Gastrocnemius medialis (tissue), 4 donors: ENCODE results near the gene SV2B. TPM values are rescaled to one million over a fixed set of nuclear protein-coding genes. Genes with fewer than 3 reads are reported as not detected.

Source experiments
- ATAC-seq, 2 donors: fragments of 150-250 bp; one replicate each; pipeline ENCODE4 v1.9.1; 2016
- DNase-seq, 2 donors: peaks; one replicate each; pipeline ENCODE4 v3.0.0-alpha.2; 2019
- H3K27ac ChIP-seq, 4 donors: fragments of 200-600 bp; sonication (generic); 1 replicate in 1 of 4; 2 replicates in 3 of 4; pipeline ENCODE4 v1.5.1; 2016 to 2018; ENCODE audit warnings: mild to moderate bottlenecking in 2 of 4, moderate library complexity in 1 of 4
- H3K27me3 ChIP-seq, 3 donors: fragments of 200-600 bp; sonication (generic) in 2 of 3; 1 replicate in 1 of 3; 2 replicates in 2 of 3; pipeline versions ENCODE4 v1.5.1 to v1.6.0; 2016 to 2019; ENCODE audit warnings: mild to moderate bottlenecking in 1 of 3, moderate library complexity in 1 of 3
- H3K36me3 ChIP-seq, 2 donors: fragments of 200-600 bp; sonication (generic) in 1 of 2; one replicate each; pipeline ENCODE4 v1.5.1; 2017 to 2018
- H3K4me1 ChIP-seq, 2 donors: fragments of 200-600 bp; sonication (generic) in 1 of 2; one replicate each; pipeline ENCODE4 v1.5.1; 2016 to 2017; ENCODE audit warnings: mild to moderate bottlenecking in 2 of 2
- H3K4me3 ChIP-seq, 4 donors: fragments of 200-600 bp; sonication (generic) in 3 of 4; 1 replicate in 1 of 4; 2 replicates in 3 of 4; pipeline ENCODE4 v1.5.1; 2016 to 2019; ENCODE audit warnings: mild to moderate bottlenecking in 2 of 4
- H3K9me3 ChIP-seq, 3 donors: fragments of 200-600 bp; sonication (generic) in 2 of 3; 1 replicate in 1 of 3; 2 replicates in 2 of 3; pipeline ENCODE4 v1.5.1; 2016 to 2019
- POLR2A ChIP-seq, 2 donors: fragments of 450-650 bp; IDR thresholded peaks; one replicate each; pipeline ENCODE4 v1.6.1; 2017; ENCODE audit warnings: antibody characterized with exemption in 2 of 2, mild to moderate bottlenecking in 2 of 2, moderate library complexity in 2 of 2
- in situ Hi-C, 4 donors: fragments of 200-750 bp; cut with MboI; loops; one replicate each; pipeline versions ENCODE4 v1.15.0 to v1.8.0; 2017; ENCODE audit warnings: low sequenced_read_pairs in 4 of 4
- intact Hi-C: fragments of 100-400 bp; cut with DNase I; formaldehyde crosslinking; loops from one replicate; pipeline ENCODE4 v1.15.1; 2023; ENCODE audit warnings: low total_unique reads
- total RNA-seq, 4 donors: library from RNA; depleted of rRNA; stranded (reverse); fragments of >200 nt; gene quantifications; one replicate each; pipeline versions ENCODE4 v1.1.0 to v1.2.3, GENCODE V29; 2016
- TF ChIP-seq, protein P1 (sequence below), 5 experiments: fragments of 450-650 bp in 3 of 5; fragments of 200-600 bp in 2 of 5; sonication (generic) in 2 of 5; IDR thresholded peaks in 4 of 5; conservative IDR thresholded peaks in 1 of 5; 1 replicate in 4 of 5; 2 replicates in 1 of 5; pipeline ENCODE4 v1.5.1; 2016 to 2019; ENCODE audit warnings: antibody characterized with exemption in 5 of 5, mild to moderate bottlenecking in 3 of 5, moderate library complexity in 3 of 5

The SV2B gene
- total RNA-seq, 4 donors from 2014 or later = 0.36 to 0.89 (median 0.67) TPM

DNA sequence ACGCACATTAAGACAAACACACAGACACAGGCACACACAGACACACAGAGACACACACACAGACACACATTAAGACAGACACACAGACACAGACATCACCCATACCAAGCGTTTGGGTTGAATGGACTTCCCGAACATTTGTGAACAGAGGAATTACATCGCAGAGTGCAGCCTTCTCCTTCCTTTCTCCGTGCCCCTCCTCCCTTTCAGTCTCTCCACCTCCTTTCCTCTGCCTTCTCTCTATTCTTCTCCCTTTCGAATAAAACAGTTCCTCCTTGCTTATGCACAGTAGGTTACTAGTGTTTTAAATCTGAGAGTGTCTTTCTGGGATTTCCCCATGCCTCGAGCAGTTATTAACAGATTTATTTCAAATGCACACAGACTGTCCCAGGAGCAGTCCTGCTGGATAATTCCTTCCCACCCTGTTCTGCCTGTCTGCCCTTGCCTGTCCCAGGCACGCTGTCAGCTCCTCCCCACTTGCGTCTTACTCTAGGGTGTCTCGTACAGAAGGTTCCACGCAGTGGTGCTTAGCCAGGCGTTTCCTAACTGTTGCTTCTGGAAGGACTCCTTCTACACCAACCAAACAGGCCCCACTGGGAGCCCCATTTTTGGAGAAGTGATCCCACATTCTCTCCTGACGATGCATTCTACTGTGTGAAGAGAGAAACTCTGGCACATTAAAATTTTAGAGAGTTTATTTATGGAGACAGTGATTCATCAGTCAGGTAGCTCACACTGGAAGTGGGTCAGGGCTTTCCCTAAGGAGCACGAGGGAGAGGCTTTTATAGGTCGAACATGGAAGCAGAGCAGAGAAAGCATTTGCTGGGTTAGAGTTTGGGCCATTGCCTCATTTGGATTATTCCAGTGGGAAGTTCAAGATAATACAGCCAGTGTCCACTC, 163.8 kb downstream of the SV2B start:
- peak; percentile 27 to 65 for TF ChIP-seq POLR2A (IDR thresholded peaks at IDR 0.05)
- TF ChIP-seq, protein P1, sequence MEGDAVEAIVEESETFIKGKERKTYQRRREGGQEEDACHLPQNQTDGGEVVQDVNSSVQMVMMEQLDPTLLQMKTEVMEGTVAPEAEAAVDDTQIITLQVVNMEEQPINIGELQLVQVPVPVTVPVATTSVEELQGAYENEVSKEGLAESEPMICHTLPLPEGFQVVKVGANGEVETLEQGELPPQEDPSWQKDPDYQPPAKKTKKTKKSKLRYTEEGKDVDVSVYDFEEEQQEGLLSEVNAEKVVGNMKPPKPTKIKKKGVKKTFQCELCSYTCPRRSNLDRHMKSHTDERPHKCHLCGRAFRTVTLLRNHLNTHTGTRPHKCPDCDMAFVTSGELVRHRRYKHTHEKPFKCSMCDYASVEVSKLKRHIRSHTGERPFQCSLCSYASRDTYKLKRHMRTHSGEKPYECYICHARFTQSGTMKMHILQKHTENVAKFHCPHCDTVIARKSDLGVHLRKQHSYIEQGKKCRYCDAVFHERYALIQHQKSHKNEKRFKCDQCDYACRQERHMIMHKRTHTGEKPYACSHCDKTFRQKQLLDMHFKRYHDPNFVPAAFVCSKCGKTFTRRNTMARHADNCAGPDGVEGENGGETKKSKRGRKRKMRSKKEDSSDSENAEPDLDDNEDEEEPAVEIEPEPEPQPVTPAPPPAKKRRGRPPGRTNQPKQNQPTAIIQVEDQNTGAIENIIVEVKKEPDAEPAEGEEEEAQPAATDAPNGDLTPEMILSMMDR (IDR thresholded peaks at IDR 0.05 in 4 of 5, conservative IDR thresholded peaks at IDR 0.05 in 1 of 5) = no peak
- ATAC-seq (peak; percentile 96 to 98), DNase-seq (peak; percentile 76 to 90)
- intact Hi-C loops = loop anchor here (1.0 to 2.0 kb wide), 2 partner anchors 47 to 309 kb away; no protein-coding TSS in a partner anchor
- in situ Hi-C loops = loop anchor here in 3 of 4 donors (10.0 to 25.0 kb wide), 2 partner anchors 302 to 309 kb away; partner anchors contain the start of gene RCCD1 (in 3 of the 3)
- Histone ChIP-seq H3K4me3 (peak overlapping the region; percentile 8 to 48 (median 34)), H3K36me3 (no peaks in the 10 kb centered on the region), H3K4me1 (peaks cover 9 to 16% of the 10 kb centered on the region in 2 donors), H3K27ac (peak overlapping the region; percentile 72 to 80 (median 76)), H3K27me3 (no peaks in the 10 kb centered on the region), H3K9me3 (no peaks in the 10 kb centered on the region)

DNA sequence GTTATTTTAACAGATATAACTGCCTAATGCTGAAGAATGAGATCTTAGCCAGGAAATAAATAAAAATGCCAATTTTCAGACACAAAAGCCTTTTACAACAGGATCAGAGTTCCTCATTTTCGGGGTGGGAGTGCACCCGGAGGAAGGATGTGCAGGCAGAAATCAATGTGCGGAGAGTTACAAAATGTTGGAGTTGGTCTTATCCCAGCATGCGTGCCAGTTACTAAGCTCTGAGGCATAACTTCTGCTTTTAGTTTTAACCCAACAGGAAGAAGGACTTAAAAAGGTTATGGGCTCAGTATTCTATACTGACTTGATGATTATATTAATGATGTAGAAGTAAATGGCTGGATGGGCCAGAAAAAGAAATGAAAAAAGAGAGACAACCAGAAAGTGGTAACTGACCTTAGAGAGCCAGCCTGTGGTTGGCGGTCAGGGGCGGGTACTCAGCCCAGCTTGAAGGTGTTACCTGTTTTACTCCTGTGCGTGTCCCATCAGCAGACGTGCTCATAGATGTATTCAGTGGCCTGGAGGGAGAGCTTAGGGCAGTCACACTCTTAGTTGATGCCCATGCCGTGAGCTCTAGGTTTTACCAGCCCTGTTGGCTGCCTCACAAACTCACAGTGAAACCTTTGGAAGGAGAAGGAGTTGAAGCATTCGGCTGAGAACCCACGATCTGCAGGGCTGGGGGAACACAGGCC, 164.7 kb downstream of the SV2B start:
- in situ Hi-C loops = loop anchor here in 3 of 4 donors (10.0 to 25.0 kb wide), 2 partner anchors 302 to 310 kb away; partner anchors contain the start of gene RCCD1 (in 3 of the 3)
- intact Hi-C loops = loop anchor here (1.0 to 2.0 kb wide), 4 partner anchors 48 to 310 kb away; no protein-coding TSS in a partner anchor
- H3K4me3 ChIP-seq = peak overlapping the region in 1 of 4 donors; percentile 34

DNA sequence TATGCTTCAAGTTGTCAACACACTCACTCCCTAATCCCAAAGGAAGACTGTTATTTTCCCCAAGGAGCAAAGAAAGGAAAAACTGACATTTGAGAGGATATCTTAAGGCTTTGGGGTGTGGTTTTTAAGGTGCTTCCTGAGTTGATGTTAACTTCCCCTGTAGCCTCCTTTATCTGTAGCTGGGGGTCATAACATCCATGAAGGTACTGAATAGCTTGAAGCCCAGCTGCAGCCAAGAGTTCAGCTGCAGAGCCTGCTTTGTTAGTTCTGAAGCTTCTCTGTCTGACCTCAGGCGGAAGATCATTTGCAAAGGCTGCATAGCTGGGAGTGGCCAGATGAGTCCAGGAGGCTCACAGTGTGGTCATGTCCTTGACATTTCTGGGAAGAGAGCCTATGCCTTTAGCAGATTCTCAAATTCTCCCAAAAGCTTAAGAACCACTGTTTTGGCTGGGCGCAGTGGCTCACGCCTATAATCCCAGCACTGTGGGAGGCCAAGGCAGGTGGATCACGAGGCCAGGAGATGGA, 165.4 kb downstream of the SV2B start:
- Histone ChIP-seq H3K27ac (peak overlapping the region in 1 of 4 donors; percentile 80), H3K9me3 (no peaks in the 10 kb centered on the region), H3K36me3 (no peaks in the 10 kb centered on the region), H3K4me3 (no peak overlapping the region), H3K4me1 (peaks cover 9 to 16% of the 10 kb centered on the region in 2 donors), H3K27me3 (no peaks in the 10 kb centered on the region)
- DNase-seq (no peak), ATAC-seq (no peak)
- in situ Hi-C loops (loop anchor here in 3 of 4 donors (10.0 to 25.0 kb wide), 2 partner anchors 303 to 311 kb away; partner anchors contain the start of gene RCCD1 (in 3 of the 3)), intact Hi-C loops (loop anchor here (1.0 to 2.0 kb wide), 3 partner anchors 49 to 202 kb away; no protein-coding TSS in a partner anchor)
- no peak for TF ChIP-seq POLR2A (IDR thresholded peaks at IDR 0.05)
- TF ChIP-seq, protein P1 (IDR thresholded peaks at IDR 0.05 in 4 of 5, conservative IDR thresholded peaks at IDR 0.05 in 1 of 5) = no peak

More for the DNA sequence above, 164.7 kb downstream of the SV2B start:
- DNase-seq = no peak
- peaks cover 9 to 16% of the 10 kb centered on the region in 2 donors for H3K4me1 ChIP-seq
- H3K36me3 ChIP-seq = no peaks in the 10 kb centered on the region
- H3K27me3 ChIP-seq = no peaks in the 10 kb centered on the region
- TF ChIP-seq POLR2A (IDR thresholded peaks at IDR 0.05) = no peak
- TF ChIP-seq, protein P1 (IDR thresholded peaks at IDR 0.05 in 4 of 5, conservative IDR thresholded peaks at IDR 0.05 in 1 of 5) = no peak
- no peak for ATAC-seq
- peak overlapping the region; percentile 72 to 80 (median 76) for H3K27ac ChIP-seq
- no peaks in the 10 kb centered on the region for H3K9me3 ChIP-seq

DNA sequence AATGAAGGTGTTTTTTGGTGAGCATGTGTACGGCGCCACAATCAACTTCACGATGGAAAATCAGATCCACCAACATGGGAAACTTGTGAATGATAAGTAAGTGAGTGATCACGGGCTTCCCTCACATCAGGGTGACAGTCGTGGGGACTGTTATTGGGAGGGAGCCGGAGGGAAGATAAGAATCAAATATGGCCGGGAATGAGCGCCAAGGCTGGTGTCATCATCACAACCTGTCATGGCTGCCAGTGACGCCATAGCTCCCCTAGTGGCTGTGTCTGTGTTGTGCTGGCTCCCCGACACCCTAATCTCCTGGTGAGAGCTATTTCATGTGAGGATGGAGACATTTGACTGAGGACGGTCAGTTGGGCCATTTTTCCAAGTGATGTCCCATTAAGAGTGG, 168.5 kb downstream of the SV2B start:
- TF ChIP-seq, protein P1 (IDR thresholded peaks at IDR 0.05 in 4 of 5, conservative IDR thresholded peaks at IDR 0.05 in 1 of 5) = peak in 1 of 5 experiments; percentile 17
- TF ChIP-seq POLR2A (IDR thresholded peaks at IDR 0.05) = no peak
- Histone ChIP-seq H3K4me1 (peaks cover 9 to 17% of the 10 kb centered on the region in 2 donors), H3K4me3 (no peak overlapping the region), H3K27me3 (no peaks in the 10 kb centered on the region), H3K27ac (no peak overlapping the region), H3K36me3 (no peaks in the 10 kb centered on the region), H3K9me3 (no peaks in the 10 kb centered on the region)
- in situ Hi-C loops = loop anchor here in 3 of 4 donors (10.0 to 25.0 kb wide), 2 partner anchors 306 to 314 kb away; partner anchors contain the start of gene RCCD1 (in 3 of the 3)
- intact Hi-C loops = no loop called here
- ATAC-seq = no peak
- no peak for DNase-seq
